HS-5 (cell line): Measurements from ENCODE around the gene HSPA12A.

Experiments
- DNase-seq: peaks from one replicate; pipeline ENCODE4 v3.0.0-alpha.2; 2012; ENCODE audit warnings: low read depth

Gene HSPA12A

DNA sequence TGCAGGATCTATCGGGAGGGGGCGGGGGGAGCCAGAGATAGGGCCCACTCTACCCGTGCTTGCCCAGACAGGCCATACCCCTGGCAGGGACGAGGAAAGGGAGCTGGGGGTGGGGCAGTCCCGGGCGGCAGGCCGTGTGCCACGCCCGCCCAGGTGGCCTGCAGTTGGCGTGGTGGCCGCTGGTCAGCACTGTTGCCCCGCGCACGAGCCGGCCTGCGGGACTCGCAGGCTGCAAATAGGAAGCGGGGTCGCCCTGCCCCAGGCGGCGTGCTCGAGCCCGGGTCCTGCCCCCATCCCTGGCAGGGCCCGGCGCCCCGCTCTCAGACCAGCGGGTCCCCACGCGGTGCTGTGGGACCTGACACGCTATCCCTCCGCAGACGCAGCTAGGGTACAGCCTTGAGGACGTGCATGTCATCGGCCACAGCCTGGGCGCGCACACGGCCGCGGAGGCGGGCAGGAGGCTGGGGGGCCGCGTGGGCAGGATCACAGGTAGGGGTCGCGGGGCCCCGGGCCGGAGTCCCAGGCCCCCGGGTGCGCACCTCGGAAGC lies 114.9 kb downstream of the HSPA12A start:
- no peak for DNase-seq

DNA sequence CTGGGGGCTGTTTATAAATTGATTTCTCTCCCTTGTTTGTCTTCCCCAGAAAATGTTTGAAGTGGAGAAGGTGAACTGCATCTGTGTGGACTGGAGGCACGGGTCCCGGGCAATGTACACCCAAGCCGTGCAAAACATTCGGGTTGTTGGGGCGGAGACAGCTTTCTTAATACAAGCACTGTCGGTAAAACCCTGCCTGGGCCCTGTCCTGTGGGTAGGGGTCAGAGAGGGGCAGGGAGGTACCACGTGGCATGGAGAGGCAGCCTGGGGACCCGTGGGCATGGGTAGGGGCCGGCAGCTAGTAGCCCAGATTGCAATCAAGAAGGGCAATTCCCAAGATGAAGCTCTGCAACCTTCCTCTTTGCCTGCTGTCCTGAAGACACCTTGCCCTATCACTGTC lies 115.6 kb downstream of the HSPA12A start:
- no peak for DNase-seq

DNA sequence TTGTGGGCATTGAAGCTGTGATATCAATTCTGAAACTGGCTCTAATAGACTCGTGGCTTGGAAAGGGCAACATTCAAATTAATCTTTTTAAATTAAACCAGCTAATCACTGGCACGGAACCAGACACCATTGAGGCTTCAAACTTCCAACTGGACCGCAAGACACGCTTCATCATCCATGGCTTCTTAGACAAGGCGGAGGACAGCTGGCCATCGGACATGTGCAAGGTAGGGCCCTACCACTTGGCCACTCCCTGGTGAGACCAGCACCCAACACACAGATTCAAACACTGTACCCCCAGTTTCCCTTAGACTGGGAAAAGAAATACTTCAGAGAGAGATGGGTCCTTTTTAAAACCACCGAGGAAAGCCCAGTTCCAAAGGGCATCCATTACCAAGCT lies 116.5 kb downstream of the HSPA12A start:
- no peak for DNase-seq

DNA sequence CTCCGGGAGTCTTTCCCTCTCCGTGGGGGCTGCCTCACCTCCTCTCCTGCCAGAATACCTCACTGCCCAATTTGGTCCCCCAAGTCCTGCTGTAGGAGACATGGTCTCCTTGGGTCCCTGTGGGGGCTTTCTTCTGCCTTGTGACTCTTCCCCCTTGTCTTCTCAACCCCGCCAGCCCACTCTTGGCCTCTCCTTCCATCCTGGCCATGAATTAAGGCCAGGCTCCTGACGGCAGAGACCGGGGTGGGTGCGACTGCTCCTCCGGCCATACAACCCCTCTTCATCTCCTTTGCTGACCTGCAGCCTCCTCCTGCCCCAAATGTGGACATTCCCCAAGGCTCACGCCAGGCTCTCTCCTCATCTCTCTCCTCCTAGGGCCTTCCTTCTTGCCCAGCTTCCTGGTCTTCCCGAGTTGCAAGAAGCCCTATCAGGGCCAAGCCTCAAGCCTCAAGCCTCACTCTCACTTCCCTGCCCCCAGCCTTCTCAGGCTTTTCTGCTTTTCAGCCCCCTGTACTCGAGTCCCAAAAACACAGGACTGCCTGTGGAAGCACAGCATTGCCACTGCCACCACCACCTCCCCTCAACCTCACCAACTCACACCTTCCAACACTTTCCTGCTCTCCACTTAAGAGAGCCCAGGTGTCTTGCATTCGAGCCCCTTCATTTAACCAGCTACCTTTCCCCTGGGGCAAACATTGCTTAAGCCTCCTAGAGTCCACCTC lies 120.3 kb downstream of the HSPA12A start:
- DNase-seq: no peak

DNA sequence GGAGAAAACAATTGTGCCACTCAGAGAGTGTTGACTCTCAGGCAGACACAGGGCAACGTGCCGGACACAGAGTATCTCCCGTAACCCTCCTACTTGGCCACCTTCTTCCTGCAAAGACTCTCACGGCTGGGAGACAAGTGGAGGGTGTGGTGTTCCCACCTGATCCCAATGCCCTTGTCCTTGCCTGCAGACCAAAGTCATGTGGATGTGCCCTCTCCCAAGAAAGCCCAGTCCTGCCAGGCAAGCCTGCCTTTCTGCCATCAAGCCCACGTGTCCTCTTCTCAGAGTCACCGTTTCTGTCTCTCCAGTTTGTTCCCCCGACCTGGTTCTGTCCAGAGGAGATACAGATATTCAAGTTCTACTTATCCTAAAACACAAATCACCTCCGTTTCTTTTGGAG lies 120.9 kb downstream of the HSPA12A start:
- no peak for DNase-seq
